IPS-NIHi7 (cell line): ENCODE results near the gene GMNC.
"Not testable (repeated sequence)": the region's sequence is repeated elsewhere in the genome, so short reads cannot be mapped to it uniquely, and the experiment has no call there.

ENCODE experiments used
- DNase-seq: peaks from one replicate; pipeline ENCODE4 v3.0.0; 2012; ENCODE audit warnings: mixed read lengths; ENCODE audit errors: extremely low spot score

Gene GMNC

GRCh38 chr3:190862209-190863118, at the start of gene GMNC:
Gene GMNC (minus strand): TSS chr3:190862694. CDS start chr3:190862615, 79 bp downstream.
- DNase-seq: peak; percentile 73

- DNase-seq: peak; percentile 32
These were observed 48.9 kb upstream of the GMNC start for GRCh38 chr3:190911382-190911781.

GRCh38 chr3:190909908-190910307, 47.4 kb upstream of the GMNC start:
- no peak for DNase-seq

- no peak for DNase-seq
These were observed 40.7 kb upstream of the GMNC start for GRCh38 chr3:190903156-190903555.

GRCh38 chr3:190902292-190902691, 39.8 kb upstream of the GMNC start:
- no peak for DNase-seq

- peak; percentile 15 for DNase-seq
These were observed 30.0 kb upstream of the GMNC start for GRCh38 chr3:190892395-190892902.

- DNase-seq: no peak
These were observed 24.5 kb upstream of the GMNC start for GRCh38 chr3:190886945-190887344.

- peak; percentile 30 for DNase-seq
These were observed 21.7 kb upstream of the GMNC start for GRCh38 chr3:190883973-190884832.

GRCh38 chr3:190883141-190883540, 20.6 kb upstream of the GMNC start:
- no peak for DNase-seq

GRCh38 chr3:190877925-190878324, 15.4 kb upstream of the GMNC start:
- DNase-seq: peak; percentile 23

- not testable (repeated sequence) for DNase-seq
These were observed 13.9 kb upstream of the GMNC start for GRCh38 chr3:190876433-190876832.

GRCh38 chr3:190875061-190875460, 12.6 kb upstream of the GMNC start:
- not testable (repeated sequence) for DNase-seq

- DNase-seq: no peak
These were observed 7.6 kb upstream of the GMNC start for GRCh38 chr3:190870127-190870526.

GRCh38 chr3:190867071-190867470, 4.6 kb upstream of the GMNC start:
- DNase-seq: no peak

GRCh38 chr3:190865828-190866227, 3.3 kb upstream of the GMNC start:
- DNase-seq: no peak

GRCh38 chr3:190865419-190865818, 2.9 kb upstream of the GMNC start:
- DNase-seq: no peak

GRCh38 chr3:190864002-190864401, 1.5 kb upstream of the GMNC start:
- DNase-seq: no peak

- no peak for DNase-seq
These were observed 598 bp upstream of the GMNC start for GRCh38 chr3:190863119-190863465.

- DNase-seq: no peak
These were observed 2.0 kb downstream of the GMNC start for GRCh38 chr3:190860521-190860920.

- peak; percentile 20 for DNase-seq
These were observed 7.3 kb downstream of the GMNC start for GRCh38 chr3:190855151-190855550.

GRCh38 chr3:190854062-190854461, 8.4 kb downstream of the GMNC start:
- DNase-seq: no peak

- no peak for DNase-seq
These were observed 9.0 kb downstream of the GMNC start for GRCh38 chr3:190853464-190853863.
